GM20000 (cell line): ENCODE results near the gene HSD17B11.

Experiments
- DNase-seq: peaks from one replicate; pipeline ENCODE4 v3.0.0; 2012; ENCODE audit warnings: low spot score
- TF ChIP-seq, protein P1 (sequence below): IDR thresholded peaks from 2 replicates; pipeline ENCODE4 v1.5.1; 2012; ENCODE audit warnings: mild to moderate bottlenecking, control low read depth; ENCODE audit errors: extremely low read depth, missing control alignments

HSD17B11 gene

DNA sequence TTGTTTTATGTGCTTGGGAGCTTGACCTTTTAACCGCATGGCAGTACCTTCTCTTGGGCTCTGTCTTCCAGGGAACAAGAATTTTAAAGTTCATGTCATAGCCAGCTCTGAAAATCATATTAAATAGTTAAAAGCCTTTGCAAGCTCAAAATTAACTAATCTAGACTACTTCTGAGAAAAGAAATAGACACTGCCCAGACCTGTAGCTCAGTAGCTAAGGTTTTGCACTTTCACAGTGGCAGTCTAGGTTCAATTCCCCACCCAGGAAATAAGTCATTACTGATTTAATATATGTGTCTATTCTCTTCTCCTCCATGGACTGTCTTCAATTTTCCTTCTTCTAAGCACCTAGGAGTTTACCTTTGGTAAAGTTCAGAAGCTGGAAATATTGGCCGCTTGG lies 27.4 kb downstream of the HSD17B11 start:
- TF ChIP-seq, protein P1, sequence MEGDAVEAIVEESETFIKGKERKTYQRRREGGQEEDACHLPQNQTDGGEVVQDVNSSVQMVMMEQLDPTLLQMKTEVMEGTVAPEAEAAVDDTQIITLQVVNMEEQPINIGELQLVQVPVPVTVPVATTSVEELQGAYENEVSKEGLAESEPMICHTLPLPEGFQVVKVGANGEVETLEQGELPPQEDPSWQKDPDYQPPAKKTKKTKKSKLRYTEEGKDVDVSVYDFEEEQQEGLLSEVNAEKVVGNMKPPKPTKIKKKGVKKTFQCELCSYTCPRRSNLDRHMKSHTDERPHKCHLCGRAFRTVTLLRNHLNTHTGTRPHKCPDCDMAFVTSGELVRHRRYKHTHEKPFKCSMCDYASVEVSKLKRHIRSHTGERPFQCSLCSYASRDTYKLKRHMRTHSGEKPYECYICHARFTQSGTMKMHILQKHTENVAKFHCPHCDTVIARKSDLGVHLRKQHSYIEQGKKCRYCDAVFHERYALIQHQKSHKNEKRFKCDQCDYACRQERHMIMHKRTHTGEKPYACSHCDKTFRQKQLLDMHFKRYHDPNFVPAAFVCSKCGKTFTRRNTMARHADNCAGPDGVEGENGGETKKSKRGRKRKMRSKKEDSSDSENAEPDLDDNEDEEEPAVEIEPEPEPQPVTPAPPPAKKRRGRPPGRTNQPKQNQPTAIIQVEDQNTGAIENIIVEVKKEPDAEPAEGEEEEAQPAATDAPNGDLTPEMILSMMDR = no peak
- no peak for DNase-seq

DNA sequence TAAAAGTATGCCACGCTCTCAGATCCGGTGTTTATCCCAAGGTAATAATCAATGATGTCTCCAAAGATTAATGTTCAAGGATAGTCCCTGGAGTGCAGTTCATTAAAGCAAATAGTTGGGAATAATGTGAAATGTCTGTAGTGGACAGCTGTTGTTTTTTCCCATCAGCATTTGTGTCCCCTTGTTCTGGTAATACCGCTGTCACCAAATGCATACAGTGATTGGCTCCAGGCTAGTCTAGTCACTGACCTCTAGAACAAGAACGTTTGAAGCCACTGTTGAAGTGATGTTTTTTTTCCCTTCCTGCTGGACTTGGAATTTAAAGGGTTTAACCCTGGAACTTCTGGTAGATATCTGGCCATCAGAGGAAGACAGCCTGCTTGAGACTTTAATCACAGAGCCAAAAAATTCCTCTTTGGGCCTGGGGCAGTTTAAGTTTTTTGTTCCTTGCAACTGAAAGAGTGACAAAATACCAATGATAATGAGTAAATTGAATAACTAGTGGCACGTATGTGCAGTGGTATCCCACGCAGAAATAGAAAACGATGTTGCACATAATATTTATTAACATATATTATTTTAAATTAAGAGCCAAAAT lies 30.6 kb downstream of the HSD17B11 start:
- TF ChIP-seq, protein P1 = no peak
- no peak for DNase-seq

DNA sequence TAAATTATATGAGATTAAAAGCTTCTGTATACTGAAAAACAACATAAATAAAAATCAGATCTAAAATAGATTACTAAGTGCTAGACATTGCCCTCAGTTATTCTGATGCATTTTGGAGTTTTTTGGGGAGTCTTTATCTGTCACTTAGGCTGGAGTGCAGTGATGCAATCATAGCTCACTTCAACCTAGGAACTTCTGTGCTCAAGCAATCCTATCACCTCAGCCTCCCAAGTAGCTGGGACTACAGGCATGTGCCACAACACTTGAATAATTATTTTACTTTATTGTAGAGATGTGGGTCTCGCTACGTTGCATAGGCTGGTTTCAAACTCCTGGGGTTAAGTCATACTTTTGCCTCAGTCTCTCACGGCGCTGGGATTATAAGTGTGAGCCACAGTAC lies 31.7 kb downstream of the HSD17B11 start:
- no peak for DNase-seq

DNA sequence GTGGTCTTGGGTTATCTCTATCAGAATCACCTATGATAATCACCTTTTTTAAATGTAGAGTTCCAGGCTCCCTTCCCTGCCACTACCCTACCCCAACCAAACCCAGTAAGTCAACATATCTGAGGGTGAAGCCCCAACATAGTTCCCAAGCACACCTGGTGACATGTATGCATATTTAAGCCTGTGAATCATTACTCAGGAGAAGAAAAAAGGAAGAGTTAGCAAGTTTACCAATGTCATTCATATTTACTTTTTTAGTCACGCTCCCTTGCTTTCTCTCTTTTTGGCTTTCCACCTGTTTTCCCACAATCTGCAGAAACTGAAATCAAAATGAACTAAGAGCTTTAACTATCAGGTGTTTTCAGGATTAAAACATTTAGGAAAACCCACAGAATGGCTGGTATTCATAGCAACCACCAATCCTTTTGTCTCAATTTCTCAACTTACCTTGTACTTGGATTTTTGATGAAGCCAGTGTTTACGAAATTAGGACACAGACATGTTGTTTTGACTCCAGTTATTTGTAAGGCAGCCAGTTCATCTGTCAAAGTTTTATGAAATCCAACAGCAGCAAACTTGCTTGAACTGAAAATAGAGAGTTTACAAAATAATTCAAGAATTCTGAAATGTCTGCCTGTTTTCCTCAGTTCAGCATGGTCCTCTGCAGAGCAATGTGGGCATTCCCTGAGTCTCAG lies 34.0 kb downstream of the HSD17B11 start:
- TF ChIP-seq, protein P1 = no peak
- DNase-seq = no peak

More for the DNA sequence above, 31.7 kb downstream of the HSD17B11 start:
- TF ChIP-seq, protein P1 = no peak

DNA sequence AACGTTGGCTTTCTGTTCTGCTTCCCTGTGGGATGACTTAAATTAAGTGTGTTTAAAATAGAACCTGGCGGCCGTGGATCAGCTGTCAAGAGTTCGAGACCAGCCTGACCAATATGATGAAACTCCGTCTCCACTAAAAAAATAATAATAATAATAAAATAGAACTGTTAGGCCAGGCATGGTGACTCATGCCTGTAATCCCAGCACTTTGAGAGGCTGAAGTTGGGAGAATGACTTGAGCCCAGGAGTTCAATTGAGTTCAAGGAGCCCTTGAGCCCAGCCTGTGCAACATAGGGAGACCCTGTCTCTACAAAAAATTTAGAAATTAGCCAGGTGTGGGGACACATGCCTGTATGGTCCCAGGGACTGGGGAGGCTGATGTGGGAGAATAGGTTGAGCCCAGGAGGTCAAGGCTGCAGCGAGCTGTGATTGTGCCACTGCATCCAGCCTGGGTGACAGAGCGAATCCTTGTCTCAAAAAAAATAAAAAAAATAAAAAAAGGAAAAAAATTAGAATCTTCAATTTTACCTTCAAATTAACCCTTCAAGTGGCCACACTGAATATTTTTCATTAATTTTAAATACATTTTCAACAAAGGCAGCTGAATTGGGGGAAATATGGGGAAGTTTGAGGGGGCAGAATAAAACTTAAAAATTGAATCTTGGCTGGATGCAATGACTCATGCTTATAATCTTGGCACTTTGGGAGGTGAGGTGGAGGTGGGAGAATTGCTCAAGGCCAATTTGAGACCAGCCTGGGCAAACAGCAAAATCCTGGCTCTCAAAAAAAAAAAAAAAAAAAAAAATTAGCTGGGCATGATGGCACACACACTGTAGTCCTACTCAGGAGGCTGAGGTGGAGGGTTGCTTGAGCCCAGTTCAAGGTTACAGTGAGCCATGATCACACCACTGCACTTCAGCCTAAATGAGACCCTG lies 36.6 kb downstream of the HSD17B11 start:
- TF ChIP-seq, protein P1 = no peak
- DNase-seq = no peak

DNA sequence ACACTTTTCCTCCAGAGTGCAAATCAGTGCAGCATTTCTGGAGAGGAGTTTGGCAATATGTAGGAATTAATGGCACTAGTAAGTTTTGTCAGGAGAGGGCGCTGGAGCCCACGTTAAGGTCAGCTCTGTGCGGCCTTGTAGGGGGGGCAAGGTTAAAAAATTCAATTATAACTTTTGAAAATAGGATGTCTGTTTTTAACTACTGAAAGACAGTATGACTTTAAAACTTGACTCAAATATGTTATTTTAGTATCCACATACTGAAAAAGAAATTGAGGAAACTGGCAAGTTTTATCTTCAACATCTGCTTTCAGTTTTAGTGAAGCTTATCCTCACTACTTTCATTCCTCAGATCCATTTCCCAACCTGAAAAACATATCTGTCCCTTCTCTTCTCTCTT lies 37.4 kb downstream of the HSD17B11 start:
- DNase-seq = peak; percentile 58
- TF ChIP-seq, protein P1 = peak; percentile 55

DNA sequence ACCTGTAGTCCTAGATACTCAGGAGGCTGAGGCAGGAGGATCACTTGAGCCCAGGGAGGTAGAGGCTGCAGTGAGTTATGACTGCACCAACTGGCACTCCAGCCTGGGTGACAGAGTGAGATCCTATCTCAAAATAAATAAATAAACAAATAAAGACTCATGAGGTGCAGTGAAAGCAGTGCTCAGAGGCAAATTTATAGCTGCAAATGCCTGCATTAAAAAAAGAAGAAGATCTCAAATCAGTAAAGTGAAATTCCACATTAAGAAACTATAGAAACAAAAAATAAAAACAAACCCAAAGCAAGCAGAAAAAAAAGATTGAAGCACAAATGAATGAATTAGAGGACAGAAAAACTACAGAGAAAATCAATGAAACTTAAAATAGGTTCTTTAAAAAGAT lies 45.8 kb downstream of the HSD17B11 start:
- TF ChIP-seq, protein P1 = no peak
- DNase-seq = no peak
